Activated T-cell treated with anti-CD3 and anti-CD28 coated beads for 48 hours (primary cell): ENCODE results near the gene TPK1.
"Not testable (repeated sequence)": the region's sequence is repeated elsewhere in the genome, so short reads cannot be mapped to it uniquely, and the experiment has no call there.

Source experiments
- DNase-seq: peaks from one replicate; pipeline ENCODE4 v3.0.0-alpha.2; 2020; ENCODE audit warnings: low read depth

TPK1 gene

DNA sequence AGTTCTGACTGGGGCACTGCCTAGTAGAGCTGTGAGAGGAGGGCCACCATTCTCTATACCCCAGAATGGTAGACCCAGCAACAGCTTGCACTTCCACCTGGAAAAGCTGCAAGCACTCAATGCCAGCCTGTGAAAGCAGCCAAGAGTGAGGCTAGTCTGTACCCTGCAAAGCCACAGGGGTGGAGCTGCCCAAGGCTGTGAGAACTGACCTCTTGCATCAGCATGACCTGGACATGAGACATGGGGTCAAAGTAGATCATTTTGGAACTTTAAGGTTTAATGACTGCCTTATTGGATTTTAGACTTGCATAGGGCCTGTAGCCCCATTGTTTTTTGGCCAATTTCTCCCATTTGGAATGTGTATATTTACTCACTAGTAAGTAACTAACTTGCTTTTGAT is 206.3 kb downstream of the TPK1 start:
- DNase-seq = no peak

- DNase-seq = no peak
Observed at GRCh38 chr7:144629011-144629410, 206.8 kb downstream of the TPK1 start.

- DNase-seq = no peak
Observed at GRCh38 chr7:144628176-144628575, 207.7 kb downstream of the TPK1 start.

- no peak for DNase-seq
Observed at GRCh38 chr7:144622745-144623144, 213.1 kb downstream of the TPK1 start.

- DNase-seq = no peak
Observed at GRCh38 chr7:144606261-144606660, 229.6 kb downstream of the TPK1 start.

DNA sequence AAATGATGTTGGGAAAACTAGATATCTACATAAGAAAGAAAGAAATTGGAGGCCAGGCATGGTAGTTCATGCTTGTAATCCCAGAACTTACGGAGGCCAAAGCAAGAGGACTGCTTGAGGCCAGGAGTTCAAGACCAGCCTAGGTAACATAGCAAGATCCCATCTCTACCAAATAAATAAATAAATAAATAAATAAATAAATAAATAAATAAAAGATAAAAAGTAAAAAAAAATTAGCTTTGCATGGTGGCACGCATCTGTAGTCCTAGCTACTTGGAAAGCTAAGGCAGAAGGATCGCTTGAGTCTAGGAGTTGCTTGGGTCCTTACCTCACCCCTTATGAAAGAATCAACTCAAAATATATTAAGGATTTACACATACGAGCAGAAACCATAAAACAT is 238.9 kb downstream of the TPK1 start:
- no peak for DNase-seq

- DNase-seq = no peak
Observed at GRCh38 chr7:144594580-144594979, 241.3 kb downstream of the TPK1 start.

GRCh38 chr7:144588559-144589051 is 247.2 kb downstream of the TPK1 start:
- no peak for DNase-seq

GRCh38 chr7:144587701-144588100 is 248.2 kb downstream of the TPK1 start:
- DNase-seq = no peak

DNA sequence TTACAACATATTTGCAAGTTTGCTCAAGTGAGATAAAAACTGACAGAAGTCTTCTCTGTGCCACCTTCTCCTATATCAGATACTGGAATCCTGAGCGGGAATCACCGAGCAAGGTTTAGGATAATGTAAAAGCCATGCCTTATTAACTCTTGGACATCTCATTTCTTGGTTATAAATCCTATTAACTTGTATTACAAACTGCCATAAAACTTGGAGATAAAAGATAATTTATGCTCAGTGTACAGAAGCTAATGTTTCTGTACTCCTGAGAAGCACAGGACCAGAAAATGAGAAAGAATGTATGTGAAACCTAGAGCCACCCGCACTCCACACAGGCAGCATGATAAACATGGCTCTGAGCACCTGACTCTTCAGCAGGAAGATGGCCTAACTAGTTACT is 251.1 kb downstream of the TPK1 start:
- DNase-seq = no peak

- no peak for DNase-seq
Observed at GRCh38 chr7:144579687-144580086, 256.2 kb downstream of the TPK1 start.

- DNase-seq = no peak
Observed at GRCh38 chr7:144575456-144575855, 260.4 kb downstream of the TPK1 start.

DNA sequence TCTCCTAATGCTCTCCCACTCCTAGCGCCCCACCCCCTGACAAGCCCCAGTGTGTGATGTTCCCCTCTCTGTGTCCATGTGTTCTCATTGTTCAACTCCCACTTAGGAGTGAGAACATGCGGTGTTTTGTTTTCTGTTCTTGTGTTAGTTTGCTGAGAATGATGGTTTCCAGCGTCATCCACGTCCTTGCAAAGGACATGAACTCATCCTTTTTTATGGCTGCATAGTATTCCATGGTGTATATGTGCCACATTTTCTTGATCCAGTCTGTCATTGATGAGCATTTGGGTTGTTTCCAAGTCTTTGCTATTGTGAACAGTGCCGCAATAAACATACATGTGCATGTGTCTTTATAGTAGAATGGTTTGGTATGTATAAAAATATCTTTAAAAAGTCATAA is 261.1 kb downstream of the TPK1 start:
- DNase-seq = not testable (repeated sequence)

GRCh38 chr7:144568233-144568632 is 267.6 kb downstream of the TPK1 start:
- no peak for DNase-seq

DNA sequence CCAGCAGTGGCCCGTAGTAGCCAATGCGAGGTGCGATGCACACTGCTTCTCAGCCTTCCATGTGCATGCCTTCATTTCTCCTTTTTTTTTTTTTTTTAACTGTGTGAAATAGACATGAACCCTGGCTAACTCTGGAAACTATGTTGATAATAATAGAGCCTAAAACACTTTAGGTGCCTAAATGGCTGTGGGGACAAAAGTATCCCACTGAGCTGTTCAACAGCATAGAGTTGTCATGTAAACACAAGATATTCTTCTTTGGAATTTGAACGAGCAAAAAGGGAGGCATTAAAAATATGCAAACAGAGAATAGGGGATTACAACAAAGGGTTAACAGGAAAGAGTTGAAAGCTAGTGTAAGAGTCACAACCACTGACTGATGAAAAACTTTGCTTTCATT is 270.3 kb downstream of the TPK1 start:
- DNase-seq = no peak

- no peak for DNase-seq
Observed at GRCh38 chr7:144549861-144550260, 286.0 kb downstream of the TPK1 start.

- no peak for DNase-seq
Observed at GRCh38 chr7:144548556-144548955, 287.3 kb downstream of the TPK1 start.

DNA sequence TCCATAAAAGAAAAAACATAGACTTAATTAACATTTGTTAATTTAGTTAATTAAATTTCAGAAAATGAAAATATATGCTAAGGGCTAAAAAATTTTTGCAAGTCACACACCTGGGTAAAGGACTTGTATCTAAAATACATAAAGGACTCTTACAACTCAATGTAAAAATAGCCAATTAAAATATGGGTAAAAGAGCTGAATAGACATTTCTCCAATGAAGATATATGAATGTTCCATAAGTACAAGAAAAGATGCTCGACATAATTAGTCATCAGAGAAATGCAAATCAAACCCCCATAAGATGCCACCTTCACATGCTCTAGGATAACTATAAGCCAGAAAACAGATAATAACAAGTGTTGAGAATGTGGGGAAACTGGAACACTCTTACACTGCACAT is 288.0 kb downstream of the TPK1 start:
- no peak for DNase-seq

- no peak for DNase-seq
Observed at GRCh38 chr7:144546782-144547181, 289.1 kb downstream of the TPK1 start.

- DNase-seq = no peak
Observed at GRCh38 chr7:144545330-144545729, 290.5 kb downstream of the TPK1 start.

- DNase-seq = no peak
Observed at GRCh38 chr7:144534655-144535395, 301.0 kb downstream of the TPK1 start.

DNA sequence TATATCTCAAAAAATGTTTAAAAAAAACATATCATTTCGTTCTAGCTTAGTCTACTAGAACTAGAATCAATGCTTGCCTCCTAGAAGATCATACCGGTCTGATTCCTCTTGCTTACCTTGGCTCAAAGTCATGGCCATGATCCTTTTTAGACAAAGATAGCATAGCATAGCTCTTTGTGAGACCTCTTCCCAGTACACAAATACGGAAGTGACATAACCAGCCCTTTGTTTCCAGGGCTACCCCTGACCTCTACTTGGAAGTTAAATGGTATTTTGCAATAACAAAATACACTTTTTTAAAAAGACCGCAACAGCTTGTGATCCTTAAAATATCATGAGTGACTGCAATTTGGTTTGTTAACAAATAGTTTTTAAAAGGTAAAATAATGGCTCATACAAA is 301.7 kb downstream of the TPK1 start:
- no peak for DNase-seq

DNA sequence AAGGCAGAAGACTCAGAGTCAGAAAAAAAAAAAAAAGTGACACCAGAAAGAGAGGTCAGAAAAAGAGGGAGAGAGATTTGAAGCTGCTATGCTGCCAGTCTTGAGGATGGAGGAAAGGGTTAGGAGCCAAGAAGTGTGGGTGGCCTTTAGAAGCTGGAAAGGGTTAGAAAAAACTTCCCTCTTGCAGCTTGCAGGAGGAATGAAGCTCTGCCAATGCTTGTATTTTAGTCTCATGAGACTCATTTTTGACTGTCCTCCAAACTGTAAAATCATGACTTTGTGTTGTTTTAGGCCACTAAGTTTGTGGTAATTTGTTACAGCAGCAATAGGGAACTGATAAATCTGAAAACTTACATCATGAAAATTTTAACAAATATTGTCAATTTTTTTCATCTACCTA is 304.7 kb downstream of the TPK1 start:
- no peak for DNase-seq

DNA sequence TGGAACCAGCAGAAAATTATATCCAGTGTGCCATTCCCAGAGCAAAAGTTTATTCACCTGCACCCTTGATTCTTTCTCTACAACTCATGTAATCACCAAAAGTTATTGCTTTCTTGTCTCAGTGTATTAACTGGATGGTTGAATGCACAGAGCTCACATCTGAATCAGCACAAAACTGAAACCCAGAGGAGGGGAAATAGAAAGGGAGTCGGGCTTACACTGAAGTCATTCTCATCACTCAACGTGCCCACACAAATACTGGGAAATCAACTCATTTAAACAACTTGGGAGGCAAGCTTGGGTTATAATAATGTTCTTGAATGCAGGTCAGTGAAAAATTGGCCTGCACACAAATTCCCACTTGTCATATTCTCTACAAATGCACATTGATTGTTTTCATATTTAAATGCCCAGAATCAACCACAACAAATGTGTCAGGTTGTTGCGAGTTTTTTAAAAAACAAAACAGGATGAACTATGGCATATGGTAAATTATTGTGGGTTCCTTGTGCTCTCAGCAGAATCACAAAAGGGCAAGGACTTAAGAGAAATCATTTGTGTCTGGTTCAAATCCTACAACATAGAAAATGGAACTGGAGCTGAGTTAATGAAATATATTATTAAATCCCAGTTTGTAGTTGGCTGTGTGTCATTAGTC is 306.5 kb downstream of the TPK1 start:
- DNase-seq = no peak
